ENCODE data around the gene RPS2. TPM values are rescaled to one million over a fixed set of nuclear protein-coding genes. Genes with fewer than 3 reads are reported as not detected.

Gene RPS2
- total RNA-seq, 1 experiment from 2014 or later, result 4,395 TPM

- TF ChIP-seq MAX (CRISPR knock-in tag; IDR thresholded peaks at IDR 0.05), result peak; percentile 99
- TF ChIP-seq ZBTB21 (CRISPR knock-in tag; IDR thresholded peaks at IDR 0.05; ENCODE audit: borderline replicate concordance), result 0 out of 2 replicates have a peak, but pooled peaks have one; percentile 43
- peak; percentile 84 for TF ChIP-seq E2F4 (CRISPR knock-in tag; IDR thresholded peaks at IDR 0.05; ENCODE audit: borderline replicate concordance, low read depth)
- TF ChIP-seq ZNF512 (CRISPR knock-in tag; IDR thresholded peaks at IDR 0.05; ENCODE audit: borderline replicate concordance), result no peak
- TF ChIP-seq E2F1 (CRISPR knock-in tag; IDR thresholded peaks at IDR 0.05), result peak; percentile 94
- peak; percentile 69 for TF ChIP-seq USF2 (CRISPR knock-in tag; IDR thresholded peaks at IDR 0.05)
- no peak for TF ChIP-seq ERG (CRISPR knock-in tag; IDR thresholded peaks at IDR 0.05)
- peak; percentile 35; the same call in 1 of the 2 replicates for TF ChIP-seq SMAD3 (CRISPR knock-in tag; IDR thresholded peaks at IDR 0.05; ENCODE audit: borderline replicate concordance)
- no peak for TF ChIP-seq TEAD4 (CRISPR knock-in tag; IDR thresholded peaks at IDR 0.05)
- peak; percentile 85 for TF ChIP-seq JUN (CRISPR knock-in tag; IDR thresholded peaks at IDR 0.05)
- peak; percentile 90; the same call in 1 of the 2 replicates for TF ChIP-seq ZNF232 (CRISPR knock-in tag; IDR thresholded peaks at IDR 0.05)
- TF ChIP-seq ZMAT4 (CRISPR knock-in tag; IDR thresholded peaks at IDR 0.05), result no peak
- peak; percentile 95 for TF ChIP-seq ZBTB43 (CRISPR knock-in tag; IDR thresholded peaks at IDR 0.05)
- TF ChIP-seq KAT7 (CRISPR knock-in tag; IDR thresholded peaks at IDR 0.05; ENCODE audit: borderline replicate concordance), result peak; percentile 74; the same call in 1 of the 2 replicates
- peak; percentile 90 for TF ChIP-seq SP1 (CRISPR knock-in tag; conservative IDR thresholded peaks at IDR 0.05)
- TF ChIP-seq HMGA2 (CRISPR knock-in tag; IDR thresholded peaks at IDR 0.05), result no peak
- peak; percentile 80; the same call in 1 of the 2 replicates for TF ChIP-seq ESRRA (CRISPR knock-in tag; IDR thresholded peaks at IDR 0.05; ENCODE audit: borderline replicate concordance)
- TF ChIP-seq NFATC4 (CRISPR knock-in tag; IDR thresholded peaks at IDR 0.05), result no peak
- peak; percentile 94; the same call in 1 of the 2 replicates for TF ChIP-seq NFE2L1 (CRISPR knock-in tag; IDR thresholded peaks at IDR 0.05)
- TF ChIP-seq ATF3 (CRISPR knock-in tag; conservative IDR thresholded peaks at IDR 0.05), result 0 out of 2 replicates have a peak, but pooled peaks have one; percentile 58
- TF ChIP-seq ZNF532 (CRISPR knock-in tag; IDR thresholded peaks at IDR 0.05; ENCODE audit: borderline replicate concordance), result no peak
- 0 out of 2 replicates have a peak, but pooled peaks have one; percentile 21 for TF ChIP-seq CBFB (CRISPR knock-in tag; IDR thresholded peaks at IDR 0.05; ENCODE audit: low read depth)
- peak; percentile 73 for TF ChIP-seq CREB1 (CRISPR knock-in tag; IDR thresholded peaks at IDR 0.05)
Measured at GRCh38 chr16:1929578-1930337, 34.9 kb downstream of the RPS2 start (continued).
